GM18519 (cell line): Measurements from ENCODE around the gene ENDOU.

Experiments
- ATAC-seq: cut with Tn5 transposase; IDR thresholded peaks from one replicate; pipeline ENCODE4 v1.9.1; 2021; ENCODE audit warnings: mild to moderate bottlenecking, moderate library complexity; ENCODE audit not compliant: unreplicated experiment, low FRiP score

Gene ENDOU

DNA sequence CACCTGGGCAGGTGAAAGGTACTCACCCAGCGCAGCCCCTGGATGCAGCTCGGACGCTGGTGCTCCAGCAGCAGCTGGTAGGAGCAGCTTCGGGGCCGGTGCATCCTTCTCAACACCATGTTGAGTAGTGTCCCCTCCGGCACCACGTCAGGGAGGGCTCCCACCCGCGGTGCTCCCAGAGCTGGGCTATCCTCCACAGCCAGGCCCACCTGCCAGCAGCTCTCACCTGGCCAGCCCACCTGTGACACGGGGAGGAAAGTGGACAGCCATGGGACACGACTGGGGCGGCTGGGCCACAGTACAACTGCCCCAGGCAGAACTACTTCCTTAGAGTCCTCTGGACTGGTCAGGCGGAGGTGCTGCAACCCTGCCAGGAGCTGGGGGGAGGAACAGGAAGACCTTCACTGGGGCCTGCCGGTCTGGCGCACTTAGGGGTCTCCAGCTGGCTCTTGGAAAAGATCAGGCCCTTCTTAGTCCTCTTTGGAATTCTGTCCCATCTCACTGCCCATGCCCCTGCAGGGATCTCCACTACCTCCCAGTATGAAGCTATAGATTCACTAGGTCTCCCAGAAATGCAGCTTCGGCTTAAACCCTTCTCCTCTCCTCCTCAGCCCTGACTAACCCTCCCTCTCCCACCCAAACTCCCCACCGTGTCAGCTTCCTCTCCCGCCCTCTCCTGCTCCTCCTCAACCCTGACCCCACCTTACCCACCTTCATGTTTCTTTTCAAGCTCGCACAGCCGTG is 32.7 kb upstream of the ENDOU start:
- no peak for ATAC-seq

DNA sequence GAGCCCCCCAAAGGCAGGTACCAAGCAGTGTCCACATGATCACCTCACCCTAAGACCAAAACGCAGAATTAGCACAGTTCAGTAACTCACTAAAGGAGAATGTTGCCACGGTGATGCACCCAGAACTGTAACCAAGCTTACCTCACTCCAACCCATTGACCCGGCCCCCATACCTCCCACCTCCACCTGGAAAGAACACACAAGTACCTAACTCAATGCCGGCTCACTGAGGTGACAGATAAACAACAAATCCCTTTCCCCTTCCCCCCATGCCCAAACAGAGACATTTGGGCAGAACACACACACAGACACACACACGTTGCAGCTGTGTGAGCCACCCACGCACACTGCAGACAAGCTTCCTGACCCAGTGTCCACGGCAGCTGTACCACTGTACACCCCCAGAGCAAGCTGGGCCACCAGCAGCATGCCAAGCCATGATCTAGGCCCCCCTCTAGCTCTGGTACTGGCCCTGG is 32.1 kb upstream of the ENDOU start:
- ATAC-seq: no peak

DNA sequence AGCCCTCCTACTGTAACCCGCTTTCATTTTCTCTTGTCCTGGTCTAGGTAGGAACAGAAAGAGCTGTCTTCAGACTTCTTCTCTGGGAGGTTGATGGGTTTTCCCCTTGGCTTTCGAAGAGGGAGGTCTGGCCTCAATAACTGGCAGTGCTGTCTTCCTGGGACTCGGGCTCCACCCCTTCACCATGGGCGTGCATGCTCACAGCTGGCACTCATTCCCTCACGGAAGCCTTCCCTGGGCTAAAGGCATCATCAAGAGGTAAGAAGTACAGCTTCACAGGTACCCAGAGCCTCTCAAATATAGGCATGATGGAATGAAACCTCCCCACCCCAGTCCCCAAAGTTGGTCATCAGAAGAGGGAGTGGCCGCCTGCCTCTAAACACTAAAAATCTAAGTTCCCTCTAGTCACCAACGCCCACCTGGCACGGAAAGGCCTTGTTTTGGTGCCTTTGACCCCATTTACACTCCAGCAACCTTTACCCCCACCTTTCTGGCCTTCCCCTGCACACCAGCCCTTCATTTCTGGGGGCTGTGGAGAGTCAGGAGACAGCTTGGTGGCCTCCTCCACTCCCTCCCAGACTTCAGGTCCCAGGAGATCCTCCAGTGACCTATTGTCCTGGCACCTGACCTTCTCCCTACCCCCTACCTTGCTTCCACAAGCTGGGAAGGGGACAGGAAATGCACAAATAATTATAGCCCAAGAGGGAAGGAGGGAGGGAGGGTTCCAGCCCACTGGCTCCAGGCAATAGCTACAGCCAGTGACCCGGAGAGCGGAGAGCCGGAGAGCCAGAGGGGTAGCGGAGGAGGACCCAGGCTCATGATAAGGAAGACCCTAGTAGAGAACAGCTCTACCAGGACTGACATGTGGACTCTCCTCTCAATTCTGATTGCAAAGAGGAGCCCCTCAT is 30.6 kb upstream of the ENDOU start:
- peak; percentile 58 for ATAC-seq

DNA sequence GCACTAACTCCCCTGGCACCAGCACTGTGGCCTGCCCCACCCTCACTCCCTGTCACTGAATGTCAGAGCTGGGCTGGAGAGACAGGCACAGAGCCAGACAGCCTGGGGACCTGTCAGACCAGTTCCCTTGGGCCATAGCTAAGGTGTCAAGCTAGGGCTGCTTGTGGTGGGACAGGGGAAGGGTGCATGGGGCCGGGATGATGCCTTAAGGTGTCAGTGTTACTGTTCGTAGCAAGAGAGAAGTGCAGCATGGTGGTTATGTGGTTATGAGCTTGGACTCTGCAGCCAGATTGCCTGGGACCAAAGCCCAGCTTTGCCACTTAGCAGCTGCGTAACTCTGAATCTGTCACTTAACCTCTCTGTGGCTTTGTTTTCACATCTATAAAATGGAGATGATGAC is 29.6 kb upstream of the ENDOU start:
- ATAC-seq: no peak

DNA sequence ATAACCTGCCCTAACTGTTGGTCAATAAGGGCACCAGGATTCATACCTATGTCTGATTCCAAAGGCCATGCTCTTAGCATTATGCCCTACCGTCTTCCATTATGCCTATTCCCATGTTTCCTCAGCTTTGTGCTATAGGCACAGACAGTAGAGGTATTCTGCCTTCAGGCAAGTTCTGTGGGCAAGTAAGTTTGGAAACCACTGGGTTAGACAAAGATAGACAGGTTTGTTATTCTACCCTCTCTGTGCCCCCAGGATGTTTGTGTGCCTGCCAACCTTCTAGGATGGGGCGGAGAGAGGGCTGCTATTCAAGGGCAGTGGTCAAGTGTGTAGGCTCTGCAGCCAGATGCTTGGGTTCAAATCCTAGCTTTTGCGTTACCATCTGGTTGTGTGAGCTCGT is 28.8 kb upstream of the ENDOU start:
- no peak for ATAC-seq

DNA sequence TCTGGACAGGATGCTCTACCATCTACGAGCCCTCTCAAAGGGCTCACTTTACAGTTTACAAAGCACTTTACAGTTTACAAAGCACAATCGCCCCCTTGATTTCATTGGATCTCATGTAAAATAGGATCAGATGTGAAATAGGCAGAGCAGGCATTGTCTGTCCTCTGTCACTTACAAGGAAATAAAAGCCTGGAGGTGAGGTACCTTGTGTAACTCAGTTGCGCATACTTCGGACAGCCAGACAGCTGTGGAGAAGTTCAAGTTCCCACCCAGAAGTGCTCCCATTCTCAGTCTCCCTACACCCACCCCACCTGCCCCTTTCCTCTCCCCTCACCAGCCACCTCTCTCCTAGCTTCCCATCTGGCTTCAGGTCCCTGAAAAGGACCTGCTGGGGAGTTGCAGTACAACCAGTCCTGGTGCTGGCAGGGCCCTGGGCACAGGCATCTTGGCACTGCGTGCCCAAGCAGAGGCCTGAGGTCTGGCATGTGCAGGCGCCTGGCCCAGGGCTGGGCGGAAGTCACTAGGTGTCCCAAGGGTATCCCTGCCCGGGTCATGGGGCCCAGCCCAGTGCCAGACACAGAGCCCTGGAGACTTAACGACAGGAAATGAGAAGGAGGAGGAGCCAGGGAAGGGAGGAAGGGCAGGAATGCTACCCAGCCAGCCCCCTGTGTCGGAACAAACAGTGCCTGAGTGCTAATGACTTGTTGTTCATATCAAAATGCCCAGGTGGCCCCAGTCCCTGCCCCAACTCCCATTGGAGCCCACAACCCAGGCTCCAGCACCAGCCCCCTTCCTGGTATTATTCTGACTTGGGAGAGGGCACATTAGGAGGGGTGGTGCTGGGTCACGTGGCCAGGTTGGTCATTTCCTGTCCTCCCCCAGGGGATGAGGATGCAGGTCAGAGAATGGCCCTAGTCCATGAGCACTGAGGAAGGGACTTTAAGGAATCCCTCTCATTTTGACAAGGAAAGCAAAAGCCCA is 28.0 kb upstream of the ENDOU start:
- no peak for ATAC-seq

DNA sequence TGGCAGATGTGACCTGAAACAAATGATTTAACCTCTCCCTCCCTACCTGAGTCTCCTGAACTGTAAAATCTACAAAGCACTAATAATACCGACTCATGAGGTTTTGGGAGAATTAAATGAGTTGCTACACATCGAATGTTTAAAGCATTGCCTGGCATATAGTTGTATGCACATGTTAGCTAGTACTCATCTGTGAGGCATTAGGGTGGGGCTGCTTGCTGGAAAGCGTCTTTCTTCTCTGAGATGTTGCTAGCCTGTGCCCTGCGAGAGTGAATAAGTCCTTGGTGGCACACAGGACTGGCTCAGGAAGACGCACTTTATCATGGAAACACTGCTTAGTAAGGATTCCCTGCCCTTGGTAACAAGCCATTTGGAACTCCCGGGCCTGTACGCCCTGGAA is 27.3 kb upstream of the ENDOU start:
- no peak for ATAC-seq

DNA sequence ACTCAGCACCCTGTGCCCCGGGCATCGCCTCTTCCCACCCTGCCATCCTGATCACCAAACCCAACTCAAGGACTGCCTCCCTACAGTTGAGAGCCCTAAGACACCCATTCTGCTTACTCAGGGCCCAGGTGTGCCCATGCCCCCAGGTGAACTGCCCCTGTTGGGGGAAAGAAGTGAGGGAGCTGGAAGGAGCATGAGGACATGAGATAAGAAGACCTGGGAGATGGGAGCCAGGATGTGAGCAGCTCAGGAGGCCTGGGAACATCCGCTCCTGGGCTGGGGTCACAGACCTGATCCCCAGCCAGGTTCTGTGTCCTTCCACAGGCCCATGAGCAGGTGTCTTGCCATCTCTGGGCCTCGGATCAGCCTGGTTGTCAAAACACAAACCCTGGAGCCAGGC is 26.8 kb upstream of the ENDOU start:
- ATAC-seq: no peak

DNA sequence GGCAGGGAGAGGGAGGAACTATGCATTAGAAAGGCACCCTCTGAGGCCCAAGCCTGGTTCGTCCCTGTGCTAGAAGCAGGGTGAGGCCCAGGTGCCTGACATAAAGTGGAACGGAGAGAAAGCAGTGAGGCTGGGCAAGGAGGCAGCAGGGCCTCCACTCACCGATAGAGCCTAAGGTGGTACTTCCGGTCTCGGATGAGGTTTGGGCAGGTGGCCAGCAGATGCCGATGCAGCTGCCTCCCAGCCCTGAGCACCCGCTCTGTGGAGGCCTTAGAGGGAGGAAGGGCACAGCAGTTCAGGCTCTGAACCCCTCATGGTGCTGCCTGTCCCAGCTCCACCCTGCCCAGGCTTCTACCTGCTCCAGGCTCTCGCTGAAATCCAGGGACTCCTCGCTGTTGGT is 26.3 kb upstream of the ENDOU start:
- ATAC-seq: no peak

DNA sequence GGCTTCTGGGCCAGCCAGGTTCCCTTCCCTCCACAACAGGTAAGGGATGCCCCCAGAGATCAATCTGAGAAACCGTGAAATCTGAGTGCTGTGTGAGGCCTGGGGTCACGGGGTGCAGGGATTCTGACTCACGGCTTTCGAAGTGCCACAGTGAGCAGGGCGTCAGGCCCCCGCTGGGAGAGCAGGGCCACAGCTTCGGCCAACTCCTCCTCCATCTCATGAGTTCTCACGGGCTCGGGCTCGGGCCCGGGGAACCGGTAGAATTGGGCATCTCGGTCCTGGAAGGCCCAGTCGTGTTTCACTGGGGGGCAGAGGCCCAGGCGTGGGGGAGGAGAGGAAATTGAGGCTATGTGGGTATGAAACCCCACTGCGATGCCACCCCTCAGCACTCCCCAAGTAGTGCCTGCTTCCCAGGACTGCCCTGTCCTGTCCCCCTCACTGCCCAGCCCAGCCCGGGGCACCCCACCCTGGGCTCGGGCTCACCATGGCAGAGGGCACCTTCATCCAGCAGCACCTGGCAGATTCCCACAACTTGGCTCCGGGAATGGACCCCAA is 25.7 kb upstream of the ENDOU start:
- ATAC-seq: no peak

DNA sequence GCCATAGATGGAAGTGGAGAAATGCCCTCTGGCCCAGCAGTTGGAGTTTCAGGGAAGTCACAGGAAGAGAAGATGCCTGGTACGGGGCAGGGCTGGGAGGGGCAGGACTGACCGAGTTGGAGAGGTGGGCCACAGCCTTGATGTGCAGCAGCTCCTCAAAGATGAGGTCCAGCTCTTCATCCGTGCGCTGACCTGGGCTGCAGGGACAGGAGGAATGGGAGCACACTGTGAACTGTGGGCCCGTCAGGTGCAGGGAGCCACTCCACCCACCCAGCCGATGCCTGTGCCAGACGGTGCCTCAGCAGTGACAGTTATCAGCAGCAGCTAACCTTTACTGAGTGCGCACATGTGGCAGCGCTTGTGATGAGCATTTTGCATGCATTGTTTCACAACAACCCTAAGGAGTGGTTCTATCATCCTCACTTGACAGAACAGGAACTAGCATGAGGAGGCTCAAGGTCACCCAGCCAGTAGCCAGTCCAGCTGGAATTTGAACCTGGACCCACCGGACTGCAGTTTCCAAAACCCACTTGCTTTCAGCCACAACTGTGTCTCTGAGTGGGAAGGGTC is 25.0 kb upstream of the ENDOU start:
- ATAC-seq: no peak

DNA sequence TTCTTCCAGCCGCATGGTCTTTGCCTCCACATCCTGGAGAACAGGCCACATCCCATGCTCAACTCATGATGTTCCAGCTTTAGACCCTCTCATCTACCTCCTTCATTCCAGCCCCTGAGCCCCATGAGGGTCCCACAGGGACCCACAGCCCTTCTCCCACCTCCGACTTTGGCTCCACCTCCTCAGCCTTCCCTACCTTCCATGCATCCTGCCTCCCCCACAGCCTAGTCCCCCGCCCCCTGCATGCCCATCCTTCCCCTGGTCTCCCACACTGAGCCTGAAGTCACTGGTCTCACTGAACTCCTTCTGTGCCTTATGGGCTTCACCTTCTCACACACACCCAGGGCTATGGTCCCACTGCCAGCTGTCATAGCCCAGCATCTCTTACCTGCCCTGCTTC is 23.6 kb upstream of the ENDOU start:
- no peak for ATAC-seq

DNA sequence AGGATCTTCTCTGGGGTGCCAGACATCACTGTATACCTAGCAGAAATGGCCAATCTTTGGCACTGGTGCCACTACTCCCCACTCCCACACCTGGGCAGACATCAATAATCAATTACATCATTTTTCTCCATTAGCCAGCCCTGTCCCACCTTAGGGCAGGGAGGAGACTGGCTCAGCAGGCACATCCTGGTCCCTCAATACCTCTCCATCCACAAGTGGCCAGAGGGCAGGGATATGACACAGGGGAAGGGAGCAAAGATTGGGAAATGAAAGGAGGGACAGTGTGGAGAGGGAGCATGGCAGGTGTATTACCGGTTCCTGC is 23.2 kb upstream of the ENDOU start:
- ATAC-seq: no peak

DNA sequence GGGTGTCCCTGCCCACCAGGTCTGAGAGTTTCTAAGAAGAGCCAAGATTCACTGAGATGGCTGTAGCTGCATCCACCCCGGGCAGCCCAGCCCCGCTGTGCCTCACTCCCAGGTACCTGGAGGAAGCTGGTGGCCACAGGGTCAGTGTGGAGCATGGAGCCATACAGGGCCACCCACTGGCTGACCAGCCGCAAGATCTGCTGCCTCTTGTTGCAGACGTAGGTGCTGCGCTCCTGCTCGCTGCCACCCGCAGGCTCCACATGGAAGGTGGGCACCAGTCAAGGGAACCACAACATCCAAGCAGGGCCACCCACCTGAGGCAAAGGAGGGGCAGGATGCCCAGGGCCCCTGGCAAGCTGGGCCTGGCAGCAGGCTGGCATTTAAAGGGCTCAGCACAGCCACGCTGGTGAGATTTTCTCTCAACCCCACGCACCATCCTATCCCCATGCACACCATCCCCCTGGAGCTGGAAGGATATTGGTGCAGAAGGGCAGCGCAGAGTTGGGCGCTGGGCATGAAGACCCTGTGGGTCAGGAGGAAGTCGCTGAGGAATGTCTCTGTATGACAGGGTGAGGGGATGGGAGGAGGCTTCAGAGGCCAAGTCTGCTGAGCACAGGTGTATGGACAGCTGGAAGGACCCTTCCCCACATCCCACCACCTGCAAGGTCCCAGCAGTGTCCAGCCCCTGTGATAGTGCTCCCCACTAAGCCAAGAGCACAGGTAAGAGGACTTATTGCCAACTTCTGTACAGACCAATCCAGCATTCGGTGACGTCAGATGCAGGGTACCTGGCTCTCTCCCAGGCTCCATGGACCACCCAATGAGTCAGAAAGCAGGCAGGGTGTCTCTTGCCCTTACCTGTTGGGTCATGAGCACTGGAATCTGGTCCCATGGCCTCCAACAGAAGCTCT is 22.6 kb upstream of the ENDOU start:
- no peak for ATAC-seq

DNA sequence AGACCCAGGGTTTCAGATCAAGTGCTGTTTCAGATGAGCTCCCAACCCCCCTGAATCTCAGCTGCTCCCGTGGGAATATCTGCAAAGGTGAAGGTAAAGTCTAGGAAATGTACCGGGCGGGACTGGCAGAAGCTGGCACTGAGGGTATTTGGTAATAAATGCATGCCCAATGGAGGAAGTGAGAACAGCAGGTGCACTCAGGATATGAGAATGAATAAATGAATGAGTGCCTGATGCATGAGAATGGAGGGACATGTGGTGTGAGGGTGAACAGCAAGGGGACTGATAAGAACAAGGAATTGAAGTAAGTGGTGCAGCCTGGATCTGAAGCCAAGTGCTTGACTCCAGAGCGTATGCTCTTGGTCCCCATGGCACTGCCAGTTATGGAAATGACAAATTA is 21.8 kb upstream of the ENDOU start:
- no peak for ATAC-seq

DNA sequence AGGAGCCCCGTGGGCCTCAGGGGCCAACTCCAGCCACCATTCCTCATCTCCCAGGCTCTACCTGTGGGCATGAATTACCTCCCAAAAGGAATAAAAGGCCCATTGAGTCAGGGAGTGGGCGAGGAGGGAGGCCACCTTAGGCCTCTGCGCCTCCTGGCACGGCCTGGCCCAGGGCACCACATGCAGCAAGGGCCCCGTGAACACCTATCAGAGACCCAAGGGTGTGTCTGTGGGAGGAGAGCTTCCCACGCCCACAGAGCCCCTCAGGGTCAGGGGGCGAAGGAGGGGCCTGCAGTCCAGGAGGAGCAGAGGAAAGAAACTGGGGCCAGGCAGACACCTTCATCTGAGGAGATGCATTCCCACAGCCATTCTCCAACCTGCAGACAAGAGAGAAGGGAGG is 21.2 kb upstream of the ENDOU start:
- ATAC-seq: no peak

DNA sequence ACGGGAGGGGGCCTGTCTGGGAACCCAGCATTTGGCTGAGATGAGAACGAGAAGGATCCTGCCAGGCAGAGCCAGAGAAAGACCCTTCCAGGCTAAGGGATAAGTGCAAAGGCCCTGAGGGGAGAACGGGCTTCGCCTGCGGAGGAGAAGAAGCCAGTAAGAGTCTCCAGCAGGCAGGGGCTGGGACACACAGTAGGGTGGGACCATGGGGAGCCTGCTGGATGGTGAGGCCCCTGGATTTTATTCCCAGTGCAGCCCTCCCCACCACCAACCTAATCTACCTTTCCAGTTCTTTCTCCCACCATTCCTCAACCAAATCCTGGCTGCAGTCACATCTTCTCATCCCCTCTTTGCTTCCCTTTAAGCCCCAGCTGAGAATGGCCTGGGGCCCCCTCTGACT is 20.8 kb upstream of the ENDOU start:
- no peak for ATAC-seq

DNA sequence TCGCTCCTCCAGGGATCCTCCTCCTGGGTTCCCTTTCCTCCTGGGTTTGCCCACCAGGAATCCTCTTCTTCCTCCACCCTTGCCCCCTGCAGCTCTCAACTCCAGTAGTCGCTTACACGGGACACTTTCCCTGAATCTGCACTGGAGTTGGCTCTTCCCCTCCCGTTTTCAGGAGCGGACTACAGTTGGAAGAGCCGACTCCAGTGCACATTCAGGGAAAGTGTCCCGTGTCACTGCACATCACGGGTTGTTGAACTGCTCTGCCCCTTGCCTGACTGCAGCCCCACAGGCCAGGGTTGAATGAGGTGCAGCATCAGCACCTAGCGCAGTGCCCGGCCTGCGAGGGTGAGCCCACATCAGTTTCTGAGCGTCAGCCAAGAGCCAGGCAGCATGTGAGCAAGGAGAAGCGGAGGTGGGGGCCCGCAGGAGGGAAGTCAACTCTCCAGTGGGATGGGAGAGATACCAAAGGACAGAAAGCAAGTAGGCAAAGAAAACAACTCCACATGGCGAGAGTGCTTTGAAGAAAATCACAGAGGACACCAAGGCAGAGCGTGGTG is 20.3 kb upstream of the ENDOU start:
- ATAC-seq: no peak
